Nephron (organoid): ENCODE measurements around the gene SLC25A27.

Source experiments
- H3K27ac Mint-ChIP-seq, 3 experiments: 2 replicates each; pipeline ENCODE4 v1.8.0; 2020; ENCODE audit warnings: mixed read lengths in 3 of 3, mild to moderate bottlenecking in 2 of 3, moderate library complexity in 1 of 3
- H3K27me3 Mint-ChIP-seq: 2 replicates; pipeline ENCODE4 v1.8.0; 2021; ENCODE audit warnings: low read depth, mild to moderate bottlenecking, moderate library complexity, mixed read lengths
- H3K36me3 Mint-ChIP-seq: 2 replicates; pipeline ENCODE4 v1.8.0; 2020; ENCODE audit warnings: low read depth, mixed read lengths
- H3K4me1 Mint-ChIP-seq: 2 replicates; pipeline ENCODE4 v1.8.0; 2020; ENCODE audit warnings: mixed read lengths
- H3K4me3 Mint-ChIP-seq, 3 experiments: 2 replicates each; pipeline ENCODE4 v1.8.0; 2020; ENCODE audit warnings: mild to moderate bottlenecking in 3 of 3, mixed read lengths in 3 of 3, moderate library complexity in 2 of 3
- H3K9me3 Mint-ChIP-seq: 2 replicates; pipeline ENCODE4 v1.8.0; 2020; ENCODE audit warnings: mixed read lengths
- TF ChIP-seq, protein P1 (sequence below), 3 experiments: fragments of 200-600 bp; sonication (generic); IDR thresholded peaks; one replicate each; pipeline ENCODE4 v1.5.0; 2021; ENCODE audit warnings: antibody characterized with exemption in 3 of 3; ENCODE audit not compliant: unreplicated experiment in 3 of 3

The SLC25A27 gene

DNA sequence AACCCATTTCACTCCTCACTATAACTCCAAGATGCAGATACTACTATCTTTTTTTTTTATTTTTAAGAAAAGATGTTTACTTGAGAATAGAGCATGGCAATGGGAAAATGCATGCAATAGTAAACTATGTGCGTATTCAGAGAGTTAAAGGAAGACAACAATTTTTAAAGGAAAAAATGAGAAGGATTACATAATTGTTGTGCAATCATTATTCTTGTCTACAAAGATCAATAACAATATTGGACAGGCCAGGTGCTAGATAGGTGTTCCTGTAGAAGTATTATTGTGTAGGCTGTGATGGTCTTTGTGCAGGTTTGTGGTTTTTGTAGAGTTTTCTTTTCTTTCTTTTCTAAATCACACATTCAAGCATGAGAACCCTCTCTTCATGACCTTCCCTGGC is 20.7 kb upstream of the SLC25A27 start:
- Mint-ChIP-seq H3K4me3 (no peak overlapping the region), H3K9me3 (no peaks in the 10 kb centered on the region), H3K27me3 (no peaks in the 10 kb centered on the region), H3K27ac (no peak overlapping the region), H3K4me1 (peaks cover 6% of the 10 kb centered on the region), H3K36me3 (peaks cover 7% of the 10 kb centered on the region)
- TF ChIP-seq, protein P1, sequence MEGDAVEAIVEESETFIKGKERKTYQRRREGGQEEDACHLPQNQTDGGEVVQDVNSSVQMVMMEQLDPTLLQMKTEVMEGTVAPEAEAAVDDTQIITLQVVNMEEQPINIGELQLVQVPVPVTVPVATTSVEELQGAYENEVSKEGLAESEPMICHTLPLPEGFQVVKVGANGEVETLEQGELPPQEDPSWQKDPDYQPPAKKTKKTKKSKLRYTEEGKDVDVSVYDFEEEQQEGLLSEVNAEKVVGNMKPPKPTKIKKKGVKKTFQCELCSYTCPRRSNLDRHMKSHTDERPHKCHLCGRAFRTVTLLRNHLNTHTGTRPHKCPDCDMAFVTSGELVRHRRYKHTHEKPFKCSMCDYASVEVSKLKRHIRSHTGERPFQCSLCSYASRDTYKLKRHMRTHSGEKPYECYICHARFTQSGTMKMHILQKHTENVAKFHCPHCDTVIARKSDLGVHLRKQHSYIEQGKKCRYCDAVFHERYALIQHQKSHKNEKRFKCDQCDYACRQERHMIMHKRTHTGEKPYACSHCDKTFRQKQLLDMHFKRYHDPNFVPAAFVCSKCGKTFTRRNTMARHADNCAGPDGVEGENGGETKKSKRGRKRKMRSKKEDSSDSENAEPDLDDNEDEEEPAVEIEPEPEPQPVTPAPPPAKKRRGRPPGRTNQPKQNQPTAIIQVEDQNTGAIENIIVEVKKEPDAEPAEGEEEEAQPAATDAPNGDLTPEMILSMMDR (IDR thresholded peaks at IDR 0.05; ENCODE audit: unreplicated experiment in 3 of 3), result no peak

DNA sequence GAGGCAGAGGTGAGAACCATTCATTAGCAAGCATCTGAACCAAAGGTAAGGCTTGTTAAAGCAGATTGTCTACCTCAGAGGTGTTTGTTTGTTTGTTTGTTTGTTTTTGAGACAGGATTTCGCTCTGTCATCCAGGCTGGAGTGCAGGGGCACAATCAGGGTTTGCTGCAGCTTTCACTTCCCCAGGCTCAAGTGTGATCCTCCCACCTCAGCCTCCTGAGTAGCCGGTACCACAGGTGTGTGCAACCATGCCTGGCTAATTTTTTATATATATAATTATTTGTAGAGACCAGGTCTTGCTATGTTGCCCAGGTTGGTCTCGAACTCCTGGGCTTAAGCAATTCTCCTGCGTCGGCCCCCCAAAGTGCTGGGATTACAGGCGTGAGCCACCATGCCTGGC is 17.3 kb upstream of the SLC25A27 start:
- Mint-ChIP-seq H3K36me3 (peaks cover 7% of the 10 kb centered on the region), H3K4me3 (no peak overlapping the region), H3K9me3 (no peaks in the 10 kb centered on the region), H3K27me3 (no peaks in the 10 kb centered on the region), H3K4me1 (no peaks in the 10 kb centered on the region), H3K27ac (no peak overlapping the region)
- TF ChIP-seq, protein P1 (IDR thresholded peaks at IDR 0.05; ENCODE audit: unreplicated experiment in 3 of 3), result no peak

DNA sequence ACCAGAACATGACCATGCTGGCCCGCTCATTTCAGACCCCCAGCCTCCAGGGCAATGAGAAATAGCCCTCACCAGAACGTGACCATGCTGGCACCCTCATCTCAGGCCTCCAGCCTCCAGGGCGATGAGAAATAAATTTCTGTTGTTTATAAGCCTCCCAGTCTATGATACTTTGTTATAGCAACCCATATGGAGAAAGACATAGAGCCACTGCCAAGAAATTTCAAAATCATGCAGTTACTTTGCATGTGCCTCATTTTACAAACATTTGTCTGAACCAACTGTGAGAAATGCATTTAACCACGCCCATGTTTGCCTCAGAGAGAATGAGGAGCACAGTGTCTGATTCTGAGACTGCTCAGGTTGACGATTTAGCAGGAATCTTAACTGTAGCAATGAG is 15.6 kb upstream of the SLC25A27 start:
- Mint-ChIP-seq H3K4me3 (no peak overlapping the region), H3K4me1 (no peaks in the 10 kb centered on the region), H3K27me3 (no peaks in the 10 kb centered on the region), H3K27ac (no peak overlapping the region), H3K9me3 (no peaks in the 10 kb centered on the region), H3K36me3 (peaks cover 7% of the 10 kb centered on the region)
- TF ChIP-seq, protein P1 (IDR thresholded peaks at IDR 0.05; ENCODE audit: unreplicated experiment in 3 of 3), result no peak

DNA sequence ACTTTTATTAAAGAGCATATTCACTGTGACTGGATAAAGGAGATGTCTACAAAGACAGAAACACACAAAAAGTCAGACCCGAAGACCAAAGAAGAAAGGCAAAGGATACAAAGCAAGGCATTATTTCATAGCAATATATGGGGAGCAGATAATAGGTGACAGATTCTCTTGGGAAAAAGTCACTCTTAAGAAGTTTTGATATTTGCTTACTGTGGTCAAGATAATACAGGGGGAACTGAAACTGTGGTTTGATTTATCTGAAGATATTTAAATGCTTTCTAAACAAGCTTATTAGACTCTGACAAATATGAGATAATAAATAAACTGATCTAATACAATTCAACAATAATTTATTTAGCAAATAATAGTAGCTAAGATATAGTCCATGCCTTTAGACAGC is 14.8 kb upstream of the SLC25A27 start:
- H3K27ac Mint-ChIP-seq, result no peak overlapping the region
- H3K36me3 Mint-ChIP-seq, result peaks cover 7% of the 10 kb centered on the region
- TF ChIP-seq, protein P1 (IDR thresholded peaks at IDR 0.05; ENCODE audit: unreplicated experiment in 3 of 3), result no peak
- H3K4me3 Mint-ChIP-seq, result no peak overlapping the region
- H3K9me3 Mint-ChIP-seq, result no peaks in the 10 kb centered on the region
- peaks cover 4% of the 10 kb centered on the region for H3K27me3 Mint-ChIP-seq
- H3K4me1 Mint-ChIP-seq, result no peaks in the 10 kb centered on the region

DNA sequence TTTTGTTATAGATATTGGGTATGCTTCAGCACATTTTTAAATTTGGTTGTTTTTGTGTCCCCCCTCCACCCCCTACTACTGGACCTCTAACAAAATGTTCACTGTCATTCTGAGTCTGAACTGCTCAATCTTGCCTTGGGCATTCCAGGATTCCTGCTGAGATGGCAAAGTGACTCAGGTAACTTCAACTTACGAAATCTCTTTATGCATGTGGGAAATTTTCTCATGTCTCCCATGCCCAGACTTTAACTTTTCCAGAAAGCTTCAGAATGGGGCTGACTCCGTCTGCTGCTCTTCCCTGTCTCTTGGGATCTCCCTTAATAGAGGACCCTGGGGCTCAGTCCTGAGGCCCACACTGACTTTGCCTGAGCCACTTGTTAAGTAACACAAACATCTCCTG is 14.1 kb upstream of the SLC25A27 start:
- Mint-ChIP-seq H3K4me3 (no peak overlapping the region), H3K4me1 (no peaks in the 10 kb centered on the region), H3K36me3 (peaks cover 7% of the 10 kb centered on the region), H3K9me3 (no peaks in the 10 kb centered on the region), H3K27me3 (peaks cover 5% of the 10 kb centered on the region), H3K27ac (no peak overlapping the region)
- TF ChIP-seq, protein P1 (IDR thresholded peaks at IDR 0.05; ENCODE audit: unreplicated experiment in 3 of 3), result no peak

DNA sequence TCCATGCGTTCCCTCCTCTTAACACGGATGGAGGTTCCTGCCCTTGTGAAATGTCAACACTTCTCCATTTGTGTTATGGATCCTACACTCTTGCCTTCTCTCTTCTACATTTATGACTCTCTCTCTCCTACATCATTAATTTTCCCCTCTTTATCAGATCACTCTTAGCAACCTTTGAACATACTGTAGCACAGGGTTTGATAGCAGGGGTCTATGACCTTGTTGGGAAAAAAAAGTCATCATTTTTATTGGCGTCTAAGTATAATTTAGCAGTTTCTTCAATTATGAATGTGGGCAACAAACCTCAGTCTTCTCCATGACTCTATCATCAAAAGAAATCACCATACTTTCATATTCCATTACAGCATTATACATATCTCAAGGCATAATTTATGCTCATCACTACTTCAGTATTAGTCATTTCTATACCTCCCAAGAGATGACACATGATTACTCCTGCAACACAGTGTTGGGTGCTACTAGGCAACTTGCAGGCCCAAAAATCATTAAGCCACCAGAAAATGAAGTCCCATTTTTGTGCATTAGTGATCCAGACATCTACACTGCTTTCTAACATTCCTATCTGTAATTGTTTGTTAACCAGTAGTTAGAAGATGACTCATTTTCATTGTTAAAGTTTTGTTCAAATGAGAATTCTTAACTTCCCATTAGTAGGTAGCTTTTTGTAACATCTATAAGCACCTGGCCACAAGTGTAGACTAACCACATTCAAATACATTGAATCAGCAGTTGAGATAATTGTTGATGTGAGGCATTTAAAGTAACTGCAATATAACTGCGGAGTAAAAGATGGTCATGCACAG is 9.6 kb upstream of the SLC25A27 start:
- Mint-ChIP-seq H3K27ac (no peak overlapping the region), H3K27me3 (peaks cover 5% of the 10 kb centered on the region), H3K4me1 (no peaks in the 10 kb centered on the region), H3K9me3 (peaks cover 9% of the 10 kb centered on the region), H3K4me3 (no peak overlapping the region), H3K36me3 (peaks cover 17% of the 10 kb centered on the region)
- TF ChIP-seq, protein P1 (IDR thresholded peaks at IDR 0.05; ENCODE audit: unreplicated experiment in 3 of 3), result no peak
